Activated CD4-positive, CD25-positive, alpha-beta regulatory T cell treated with anti-CD3 and anti-CD28 coated beads, Interleukin-2, amount 50 U/mL, for 24 hours (primary cell): ENCODE data around the gene ANO4.
"Not testable (repeated sequence)": the region's sequence is repeated elsewhere in the genome, so short reads cannot be mapped to it uniquely, and the experiment has no call there.

Experiments
- ATAC-seq, 2 donors: fragments of 150-1000 bp; cut with Tn5 transposase; one replicate each; pipeline ENCODE4 v1.10.0; 2021; ENCODE audit warnings: mild to moderate bottlenecking in 1 of 2, moderate library complexity in 1 of 2

Gene ANO4

DNA sequence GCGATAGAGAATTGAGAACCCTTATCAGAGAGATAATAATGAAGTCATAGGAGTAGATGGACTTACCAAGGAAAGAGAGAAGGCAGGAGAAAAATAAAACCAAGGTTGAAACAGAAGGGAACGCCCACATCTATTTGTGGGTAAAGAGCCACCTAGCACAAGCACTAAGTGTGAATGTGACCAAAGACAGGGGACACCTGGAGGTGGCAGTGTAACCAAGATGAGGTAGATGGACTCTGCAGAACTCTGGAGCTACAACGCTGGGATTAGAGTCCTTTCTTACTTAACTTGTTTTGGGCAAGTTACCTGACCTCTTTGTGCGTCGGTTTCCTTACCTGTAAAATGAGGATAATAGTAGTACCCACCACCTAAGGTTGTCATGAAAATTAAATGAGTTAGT lies 313.6 kb downstream of the ANO4 start:
- ATAC-seq: no peak

DNA sequence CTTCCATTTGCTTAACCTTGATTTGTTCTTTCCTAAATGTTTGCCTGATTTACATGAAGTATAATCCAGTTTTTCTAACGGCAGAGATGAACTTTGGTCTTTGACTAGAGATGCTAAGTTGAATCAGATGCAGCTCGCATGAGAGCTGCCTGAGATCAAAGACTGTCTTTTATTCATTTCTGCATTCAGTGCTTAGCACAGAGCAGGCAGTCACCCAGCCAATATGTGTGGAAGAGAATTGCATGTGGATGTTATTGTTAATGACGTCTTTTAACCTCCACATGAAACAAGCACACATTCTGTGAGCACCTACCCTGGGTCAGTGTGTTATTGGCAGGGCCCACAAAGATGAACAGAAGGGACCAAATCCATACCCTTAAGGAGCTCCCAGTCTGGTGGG lies 316.3 kb downstream of the ANO4 start:
- ATAC-seq: no peak

GRCh38 chr12:101111441-101111840 lies 316.9 kb downstream of the ANO4 start:
- ATAC-seq: no peak

DNA sequence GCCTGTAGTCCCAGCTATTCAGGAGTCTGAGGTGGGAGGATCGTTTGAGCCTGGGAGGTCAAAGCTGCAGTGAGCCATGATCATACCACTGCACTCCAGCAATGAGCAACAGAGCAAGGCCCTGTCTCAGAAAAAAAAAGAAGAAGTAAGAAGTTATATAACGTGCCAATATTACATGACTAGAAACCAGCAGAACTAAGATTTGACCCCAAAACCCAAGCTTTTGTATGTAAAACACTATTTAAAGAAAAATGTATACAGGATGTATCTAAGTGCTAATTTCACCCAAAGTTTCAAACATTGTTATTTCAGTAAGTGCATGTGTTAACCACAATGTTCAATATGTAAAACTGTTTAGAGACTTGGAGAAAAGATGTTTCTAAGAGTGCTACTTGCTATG lies 320.8 kb downstream of the ANO4 start:
- ATAC-seq: no peak

GRCh38 chr12:101116911-101117310 lies 322.3 kb downstream of the ANO4 start:
- no peak for ATAC-seq

DNA sequence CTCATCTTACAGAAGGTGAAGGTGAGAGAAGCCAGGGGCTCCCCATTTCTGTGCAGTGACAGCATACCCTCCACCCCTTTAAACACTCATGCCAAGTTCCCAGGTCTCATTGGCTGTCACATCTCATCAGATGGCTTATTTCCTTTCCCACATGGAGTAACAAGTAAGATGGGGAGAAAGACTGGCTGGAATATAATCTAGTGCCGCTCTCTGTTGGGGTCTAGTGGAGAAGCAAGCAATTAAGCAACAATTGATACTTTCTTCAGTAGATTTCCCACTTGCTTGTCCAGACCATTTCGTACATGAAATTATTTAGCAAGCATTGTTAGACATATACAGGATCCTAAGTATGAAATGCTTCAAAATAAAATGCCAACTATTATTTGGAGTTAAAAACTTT lies 323.3 kb downstream of the ANO4 start:
- ATAC-seq: no peak

- ATAC-seq: no peak
Observed at GRCh38 chr12:101127521-101128219, 333.1 kb downstream of the ANO4 start.

DNA sequence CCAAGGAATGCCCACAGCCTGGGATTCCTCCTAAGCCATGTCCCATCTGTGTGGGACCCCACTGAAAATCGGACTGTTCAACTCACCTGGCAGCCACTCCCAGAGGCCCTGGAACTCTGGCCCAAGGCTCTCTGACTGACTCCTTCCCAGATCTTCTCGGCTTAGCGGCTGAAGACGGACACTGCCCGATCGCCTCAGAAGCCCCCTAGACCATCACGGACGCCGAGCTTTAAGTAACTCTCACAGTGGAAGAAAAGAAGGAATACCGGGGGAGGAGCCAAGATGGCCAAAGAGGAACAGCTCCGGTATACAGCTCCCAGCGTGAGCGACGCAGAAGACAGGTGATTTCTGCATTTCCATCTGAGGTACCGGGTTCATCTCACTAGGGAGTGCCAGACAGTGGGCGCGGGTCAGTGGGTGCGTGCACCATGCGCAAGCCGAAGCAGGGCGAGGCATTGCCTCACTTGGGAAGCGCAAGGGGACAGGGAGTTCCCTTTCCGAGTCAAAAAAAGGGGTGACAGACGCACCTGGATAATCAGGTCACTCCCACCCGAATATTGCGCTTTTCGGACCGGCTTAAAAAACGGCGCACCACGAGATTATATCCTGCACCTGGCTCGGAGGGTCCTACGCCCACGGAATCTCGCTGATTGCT lies 351.3 kb downstream of the ANO4 start:
- ATAC-seq: not testable (repeated sequence)

GRCh38 chr12:101165319-101165718 lies 370.7 kb downstream of the ANO4 start:
- no peak for ATAC-seq

DNA sequence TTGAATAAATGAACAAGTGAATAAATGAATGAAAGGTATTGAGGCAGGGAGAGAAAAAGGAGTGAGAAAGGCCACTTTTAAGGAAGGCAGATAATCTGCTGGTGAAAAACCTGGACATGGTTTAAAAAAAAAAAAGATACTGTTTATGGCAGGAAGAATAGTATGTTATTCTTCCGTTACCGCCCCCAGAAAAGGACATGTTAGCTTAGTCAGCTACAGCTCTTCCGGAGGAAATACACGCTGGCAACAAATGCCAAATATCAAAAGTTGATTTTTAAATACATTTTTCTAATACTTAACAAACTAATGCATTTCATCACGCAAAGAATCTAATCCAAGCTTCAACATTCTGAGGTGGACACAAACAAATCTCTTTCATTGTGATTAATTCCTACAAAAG lies 372.3 kb downstream of the ANO4 start:
- no peak for ATAC-seq

DNA sequence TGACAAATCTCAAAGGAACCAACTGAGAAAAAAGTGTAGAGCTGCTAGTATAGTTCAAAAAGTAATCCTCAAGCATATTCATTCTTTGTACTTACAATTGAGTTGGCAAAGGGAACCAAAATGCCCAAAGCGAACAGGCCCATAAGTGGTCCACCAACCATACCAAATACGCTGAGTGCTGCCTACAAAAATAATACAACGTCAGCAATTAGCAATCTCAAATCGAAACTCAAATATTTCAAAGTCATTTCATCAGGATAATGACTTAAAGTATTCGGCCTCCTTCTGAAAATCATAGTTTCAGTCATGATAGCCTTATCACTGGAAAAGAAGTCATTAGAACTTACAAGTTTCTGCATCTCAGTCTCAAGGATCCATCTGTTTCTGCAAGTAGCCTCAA lies 373.4 kb downstream of the ANO4 start:
- no peak for ATAC-seq

- no peak for ATAC-seq
Observed at GRCh38 chr12:101172316-101172715, 377.7 kb downstream of the ANO4 start.

DNA sequence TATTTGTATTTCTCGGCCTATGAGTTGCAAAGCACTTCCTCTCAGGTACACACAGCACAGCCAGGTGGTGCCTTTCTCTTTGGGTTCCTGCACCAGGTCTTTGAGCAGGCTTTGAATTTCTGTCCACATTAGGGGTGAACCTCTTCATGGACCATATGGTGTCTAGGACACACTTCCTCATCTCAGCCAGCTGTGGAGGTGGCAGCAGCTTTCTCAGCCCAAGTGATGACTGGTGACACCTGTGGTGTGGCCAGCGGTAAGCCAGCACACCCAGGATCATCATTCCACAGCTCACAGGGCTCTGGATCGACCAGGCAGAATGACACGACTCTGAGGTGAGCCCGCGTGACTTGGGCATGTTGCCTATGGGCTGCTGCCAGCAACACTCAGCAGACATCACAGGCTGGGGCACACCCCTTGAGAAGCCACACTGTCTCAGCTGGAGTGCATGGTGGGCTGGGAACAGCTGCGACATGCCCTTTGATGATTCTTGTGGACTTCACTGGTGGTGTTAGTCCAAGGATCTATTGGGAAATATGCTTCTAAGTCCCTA lies 378.7 kb downstream of the ANO4 start:
- no peak for ATAC-seq

DNA sequence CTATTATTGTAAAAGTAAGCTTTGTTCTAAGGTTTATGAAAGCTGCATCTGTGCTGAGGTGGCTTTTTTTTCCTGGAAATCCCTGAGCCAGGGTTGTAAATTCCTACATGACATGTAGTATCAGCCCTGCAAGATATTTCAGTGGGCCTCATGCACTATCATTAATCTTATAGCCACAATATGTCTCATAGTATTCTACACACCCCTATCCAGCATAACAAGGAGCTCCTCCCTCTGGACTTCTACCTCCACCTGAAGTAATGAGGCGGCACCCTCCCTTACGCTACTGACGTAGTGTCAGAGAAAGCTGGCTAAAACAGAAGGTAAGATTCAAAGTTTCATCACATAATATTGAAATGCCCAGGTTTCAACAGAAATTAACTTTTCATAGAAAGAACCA lies 380.0 kb downstream of the ANO4 start:
- no peak for ATAC-seq
